ENCODE measurements around the gene CAP2.
"Not testable (repeated sequence)": the region's sequence is repeated elsewhere in the genome, so short reads cannot be mapped to it uniquely, and the experiment has no call there.

CAP2 gene

DNA sequence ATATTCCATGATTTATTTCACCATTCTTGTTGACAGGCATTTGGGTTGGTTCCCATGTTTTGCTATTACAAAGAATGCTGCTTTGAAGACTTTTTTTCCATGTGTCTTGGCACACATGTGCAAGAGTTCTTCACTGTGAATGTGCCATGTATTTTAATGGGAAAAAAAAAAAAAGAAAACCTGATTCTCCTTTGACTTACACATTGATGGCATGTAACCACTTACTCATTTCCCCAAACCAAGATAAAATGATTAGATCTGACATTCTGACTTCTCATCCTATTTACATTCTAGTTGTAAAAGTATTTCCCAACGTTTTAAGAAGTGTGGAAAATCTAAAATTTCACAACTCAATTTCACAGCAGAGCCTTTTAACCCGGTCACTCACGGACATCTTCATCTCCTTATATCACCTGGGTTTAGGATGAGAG lies 4.4 kb downstream of the CAP2 start:
- no peak for DNase-seq (ENCODE audit: low spot score)

DNA sequence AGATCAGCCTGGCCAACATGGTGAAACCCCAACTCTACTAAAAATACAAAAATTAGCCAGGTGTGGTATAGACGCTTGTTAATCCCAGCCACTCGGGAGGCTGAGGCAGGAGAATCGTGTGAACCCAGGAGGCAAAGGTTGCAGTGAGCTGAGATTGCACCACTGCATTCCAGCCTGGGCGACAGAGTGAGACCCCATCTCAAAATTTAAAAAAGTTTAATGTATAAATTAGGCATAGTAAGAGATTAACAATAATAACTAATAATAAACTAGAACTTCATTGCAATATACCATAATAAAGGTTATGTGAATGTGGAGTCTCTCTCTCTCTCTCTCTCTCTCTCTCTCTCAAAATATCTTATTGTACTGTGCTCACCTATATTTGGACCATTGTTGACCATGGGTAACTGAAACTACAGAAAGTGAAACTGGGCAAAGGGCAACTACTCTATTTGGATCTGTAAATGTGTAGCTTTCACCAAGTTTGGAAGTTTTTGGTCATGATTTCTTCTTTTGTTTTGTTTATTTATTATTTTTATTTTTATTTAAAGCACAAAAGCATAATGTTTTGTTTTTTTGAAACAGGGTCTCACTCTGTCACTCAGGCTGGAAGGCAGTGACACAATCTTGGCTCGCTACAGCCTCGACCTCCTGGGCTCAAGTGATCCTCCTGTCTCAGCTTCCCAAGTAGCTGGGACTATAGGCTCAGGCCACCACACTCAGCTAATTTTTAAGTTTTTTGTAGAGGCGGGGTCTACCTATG lies 12.0 kb downstream of the CAP2 start:
- DNase-seq (ENCODE audit: low spot score), result not testable (repeated sequence)

DNA sequence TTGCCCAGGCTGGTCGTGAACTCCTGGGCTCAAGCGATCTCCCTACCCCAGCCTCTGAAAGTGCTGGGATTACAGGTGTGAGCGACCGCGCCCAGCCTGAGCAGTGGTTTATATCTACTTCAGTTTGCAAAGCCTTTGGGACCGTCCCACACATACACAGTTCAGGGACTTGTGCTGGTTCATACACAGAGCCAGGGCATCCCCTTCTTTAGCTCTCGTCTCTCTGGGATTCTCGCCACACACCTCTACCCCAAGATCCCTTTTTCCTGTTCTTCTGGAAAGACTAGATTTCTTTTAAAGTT lies 12.5 kb downstream of the CAP2 start:
- DNase-seq (ENCODE audit: low spot score), result no peak

DNA sequence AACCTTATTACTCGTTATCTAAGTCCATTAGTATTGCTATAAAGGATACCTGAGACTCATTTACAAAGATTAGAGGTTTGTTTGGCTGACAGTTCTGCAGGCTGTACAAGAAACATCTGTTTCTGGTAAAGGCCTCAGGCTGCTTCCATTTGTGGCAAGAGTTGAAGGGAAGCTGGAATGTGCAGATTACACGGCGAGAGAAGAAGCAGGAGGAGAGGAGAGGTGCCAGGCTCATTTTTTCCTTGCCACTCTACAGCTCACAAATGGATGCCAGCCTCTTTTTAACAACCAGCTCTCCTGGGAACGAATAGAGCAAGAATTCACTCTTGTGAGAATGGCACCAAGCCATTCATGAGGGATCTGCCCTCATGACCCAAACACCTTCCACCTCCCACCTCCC lies 14.7 kb downstream of the CAP2 start:
- no peak for DNase-seq (ENCODE audit: low spot score)

DNA sequence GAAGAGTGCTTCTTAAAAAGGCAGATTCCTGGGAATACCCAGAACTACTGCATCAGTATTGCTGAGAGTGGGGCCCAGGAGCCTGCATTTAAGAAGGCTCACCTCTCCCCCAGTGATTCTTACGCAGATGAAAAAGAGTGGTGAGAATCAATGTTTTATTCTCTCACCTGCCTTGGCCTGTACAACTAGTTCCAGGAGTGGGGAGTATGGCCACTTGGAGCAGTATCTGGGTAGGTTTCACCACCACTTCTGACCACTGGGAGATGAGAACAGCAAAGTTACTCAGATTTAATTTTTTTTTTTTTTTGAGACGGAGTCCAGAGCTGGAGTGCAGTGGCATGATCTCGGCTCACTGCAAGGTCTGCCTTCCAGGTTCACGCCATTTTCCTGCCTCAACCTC lies 16.9 kb downstream of the CAP2 start:
- DNase-seq (ENCODE audit: low spot score), result no peak

DNA sequence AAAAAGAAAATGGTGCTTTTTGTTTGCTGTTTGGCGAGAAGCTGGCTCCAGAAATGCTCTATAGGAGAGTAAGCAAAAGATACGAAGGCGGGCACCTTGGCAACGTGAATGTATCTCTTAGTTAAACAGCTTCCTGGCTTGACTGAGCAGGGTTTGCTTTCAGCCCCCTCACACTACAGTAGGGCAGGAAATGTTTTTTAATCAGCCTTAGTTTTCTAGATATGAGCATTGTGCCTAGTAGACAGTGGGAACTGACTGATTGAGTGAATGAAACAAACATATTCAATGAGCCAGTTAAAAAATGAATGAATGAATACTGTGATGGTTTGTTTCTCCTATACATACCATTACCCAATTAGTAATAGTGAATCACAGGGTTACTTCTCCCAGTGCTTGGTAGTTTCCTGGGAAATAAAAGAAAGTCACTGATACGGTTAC lies 19.9 kb downstream of the CAP2 start:
- no peak for DNase-seq (ENCODE audit: low spot score)

DNA sequence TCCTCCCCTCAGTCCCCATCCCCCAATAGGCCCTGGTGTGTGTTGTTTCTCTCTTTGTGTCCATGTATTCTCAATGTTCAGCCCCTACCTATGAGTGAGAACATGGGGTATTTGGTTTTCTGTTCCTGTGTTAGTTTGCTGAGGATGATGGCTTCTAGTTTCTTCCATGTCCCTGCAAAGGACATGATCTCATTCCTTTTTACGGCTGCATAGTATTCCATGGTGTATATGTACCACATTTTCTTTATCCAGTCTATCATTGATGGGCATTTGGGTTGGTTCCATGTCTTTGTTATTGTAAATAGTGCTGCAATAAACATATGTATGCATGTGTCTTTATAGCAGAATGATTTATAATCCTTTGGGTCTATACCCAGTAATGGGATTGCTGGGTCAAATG lies 21.0 kb downstream of the CAP2 start:
- DNase-seq (ENCODE audit: low spot score), result not testable (repeated sequence)

DNA sequence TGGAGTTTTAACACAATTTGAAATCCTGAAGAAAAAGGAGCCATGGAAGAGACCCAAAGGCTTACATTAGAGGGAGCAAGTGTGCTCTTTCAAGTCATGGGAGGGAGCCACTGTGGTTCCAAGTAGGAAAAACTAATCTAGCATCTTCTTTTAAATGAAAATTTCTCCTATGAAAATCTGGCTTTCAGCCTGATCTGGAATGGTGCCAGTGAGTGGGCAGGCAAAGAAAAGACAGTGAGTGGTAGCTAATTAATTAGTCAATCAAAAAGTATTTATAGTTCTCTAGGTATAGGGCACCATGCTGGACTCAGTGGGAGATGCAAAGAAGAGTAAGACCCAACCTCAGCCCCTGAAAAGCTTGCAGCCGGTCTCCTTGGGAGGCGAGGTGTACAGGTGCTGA lies 21.9 kb downstream of the CAP2 start:
- no peak for DNase-seq (ENCODE audit: low spot score)

DNA sequence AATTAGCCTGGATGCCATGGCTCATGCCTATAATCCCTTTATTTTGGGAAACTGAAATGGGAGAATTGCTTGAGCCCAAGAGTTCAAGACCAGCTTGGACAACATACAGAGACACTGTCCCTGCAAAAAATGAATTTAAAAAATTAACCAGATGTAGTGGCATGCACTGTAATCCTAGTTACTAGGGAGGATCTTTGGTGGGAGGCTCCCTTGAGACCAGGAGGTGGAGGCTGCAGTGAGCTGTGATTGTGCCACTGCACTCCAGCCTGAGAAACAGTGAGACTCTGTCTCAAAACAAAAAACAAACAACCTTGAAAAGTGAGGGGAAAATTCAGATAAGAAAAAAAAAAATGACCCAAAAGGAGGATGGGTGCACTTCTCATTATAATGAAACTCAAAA lies 23.4 kb downstream of the CAP2 start:
- DNase-seq (ENCODE audit: low spot score), result no peak

DNA sequence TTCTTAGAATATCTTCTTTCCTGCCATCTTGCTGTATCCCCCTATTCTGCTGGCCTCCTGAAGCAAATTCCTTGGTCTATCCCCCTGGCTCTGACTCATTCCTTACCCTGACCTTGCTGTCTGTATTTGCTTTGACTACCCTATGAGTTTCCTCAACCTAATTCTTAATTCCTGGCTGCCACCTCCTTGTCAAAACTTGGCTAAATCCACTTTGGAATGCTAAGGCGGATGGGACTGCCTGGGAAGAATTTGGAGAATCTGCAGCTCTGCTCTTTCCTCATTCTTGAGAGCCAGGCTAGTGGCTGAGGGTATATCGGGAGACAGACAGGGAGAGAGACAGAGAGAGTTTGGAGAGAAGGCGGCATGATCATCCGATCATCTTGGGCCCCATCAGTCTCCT lies 24.4 kb downstream of the CAP2 start:
- DNase-seq (ENCODE audit: low spot score), result no peak

DNA sequence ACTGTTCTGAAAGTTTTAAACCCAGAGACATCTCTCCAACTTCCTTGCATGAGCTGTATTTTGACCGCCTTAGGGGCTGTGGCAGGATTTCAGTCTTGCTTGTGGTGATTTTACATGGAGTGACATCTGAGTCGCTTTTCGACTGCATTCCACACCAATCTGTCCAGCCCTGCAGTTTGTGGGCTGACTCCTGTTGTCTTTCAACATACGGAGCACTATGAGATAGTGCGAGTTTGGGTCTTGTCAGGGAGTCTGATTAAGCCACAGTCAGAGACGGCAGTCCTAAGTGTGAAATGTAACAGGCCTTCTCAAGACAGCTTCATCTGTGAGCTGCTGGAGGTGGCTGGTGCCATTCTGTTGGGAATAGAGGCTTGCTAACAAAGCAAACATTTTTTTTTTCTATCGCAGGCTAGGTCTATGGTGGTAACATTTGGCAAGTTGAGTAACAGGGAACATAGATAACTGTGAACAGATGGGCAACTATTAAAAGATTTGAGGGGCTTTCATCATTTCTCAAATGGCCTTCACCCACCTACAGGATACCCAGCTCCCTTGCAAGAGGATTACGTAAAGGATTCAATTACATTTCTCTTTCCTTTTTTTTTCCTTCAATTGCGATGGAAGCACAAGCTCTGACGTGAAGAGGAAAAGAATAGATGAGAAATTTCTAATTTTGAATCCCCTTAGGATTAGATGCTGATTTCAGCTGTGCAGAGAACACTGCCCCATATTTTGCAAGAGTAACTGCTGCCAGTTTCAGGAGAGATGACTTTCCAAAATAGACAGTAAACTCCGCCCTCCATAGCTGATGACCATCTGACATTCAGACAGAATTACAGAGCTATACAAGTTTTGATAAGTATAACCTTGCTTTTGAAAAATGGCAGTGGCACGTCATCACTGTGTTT lies 25.1 kb downstream of the CAP2 start:
- DNase-seq (ENCODE audit: low spot score), result no peak

DNA sequence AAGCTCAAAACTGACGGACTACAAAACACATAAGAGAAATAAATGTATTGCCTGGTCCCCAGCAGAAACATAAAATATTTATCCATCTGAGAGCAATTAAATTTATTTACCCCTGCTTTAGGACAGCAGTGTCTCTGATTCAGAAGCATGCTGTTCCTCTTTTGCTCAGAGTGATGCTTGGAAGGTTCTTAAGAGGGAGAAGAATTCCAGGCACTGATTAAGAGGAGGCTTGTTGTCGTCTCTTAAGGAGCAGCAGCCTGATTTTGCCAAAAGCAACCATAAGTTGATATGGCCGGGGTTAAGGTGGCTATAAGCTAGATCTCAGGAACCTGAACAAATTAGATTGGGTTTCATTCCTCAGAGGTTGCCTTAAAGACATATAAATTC lies 25.8 kb downstream of the CAP2 start:
- DNase-seq (ENCODE audit: low spot score), result no peak

DNA sequence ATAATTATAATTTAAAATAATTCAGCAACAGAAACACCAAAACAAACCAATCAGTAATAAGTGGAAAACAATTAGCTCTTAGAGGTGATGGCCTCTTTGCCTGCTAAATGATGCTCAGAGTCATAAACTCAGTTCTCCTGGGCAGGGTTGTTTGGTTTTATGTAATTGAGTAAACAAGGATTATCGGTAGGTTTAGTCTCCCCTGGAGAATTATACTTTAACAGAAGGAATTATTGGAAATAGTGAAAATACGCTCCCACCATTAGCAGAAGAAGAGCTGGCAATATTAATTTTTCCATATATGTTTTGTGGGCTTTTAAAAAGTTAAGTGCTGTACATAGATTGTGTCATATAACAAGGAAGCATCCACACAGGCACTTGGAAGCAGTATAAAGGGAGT lies 27.0 kb downstream of the CAP2 start:
- DNase-seq (ENCODE audit: low spot score), result no peak

DNA sequence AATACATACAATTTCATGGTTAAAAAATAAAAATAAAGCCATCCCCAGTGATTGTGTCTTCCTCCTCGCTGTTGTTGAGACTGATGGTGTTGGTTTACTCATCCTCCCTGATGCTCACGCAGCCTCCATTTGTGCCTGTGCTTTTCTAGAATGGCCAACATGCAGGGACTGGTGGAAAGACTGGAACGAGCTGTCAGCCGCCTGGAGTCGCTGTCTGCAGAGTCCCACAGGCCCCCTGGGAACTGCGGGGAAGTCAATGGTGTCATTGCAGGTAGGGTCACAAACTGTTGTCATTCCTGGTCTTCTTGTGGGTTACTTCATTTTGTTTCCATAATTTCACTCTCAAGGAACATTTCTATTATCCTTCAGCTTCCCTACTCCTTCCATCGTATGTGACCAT lies 28.0 kb downstream of the CAP2 start:
- DNase-seq (ENCODE audit: low spot score), result no peak

DNA sequence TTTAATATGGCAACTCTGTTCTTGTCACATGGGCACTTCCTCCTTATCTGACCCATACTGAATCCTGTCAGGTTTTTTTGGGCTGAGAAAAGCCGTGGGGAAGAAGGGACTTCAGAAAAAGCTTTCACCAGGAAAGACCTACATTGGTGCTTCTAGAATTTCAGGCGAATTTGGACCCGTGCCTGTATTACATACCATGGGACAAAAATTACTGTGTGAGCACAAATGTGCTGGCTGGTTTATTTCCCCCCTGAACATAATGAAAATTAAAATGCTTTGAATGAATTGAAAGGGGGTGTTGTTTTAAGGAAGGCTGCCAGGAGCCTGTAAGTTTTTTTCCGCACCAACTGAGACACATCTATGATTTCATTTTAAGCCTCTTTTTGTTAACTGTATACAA lies 29.6 kb downstream of the CAP2 start:
- no peak for DNase-seq (ENCODE audit: low spot score)

DNA sequence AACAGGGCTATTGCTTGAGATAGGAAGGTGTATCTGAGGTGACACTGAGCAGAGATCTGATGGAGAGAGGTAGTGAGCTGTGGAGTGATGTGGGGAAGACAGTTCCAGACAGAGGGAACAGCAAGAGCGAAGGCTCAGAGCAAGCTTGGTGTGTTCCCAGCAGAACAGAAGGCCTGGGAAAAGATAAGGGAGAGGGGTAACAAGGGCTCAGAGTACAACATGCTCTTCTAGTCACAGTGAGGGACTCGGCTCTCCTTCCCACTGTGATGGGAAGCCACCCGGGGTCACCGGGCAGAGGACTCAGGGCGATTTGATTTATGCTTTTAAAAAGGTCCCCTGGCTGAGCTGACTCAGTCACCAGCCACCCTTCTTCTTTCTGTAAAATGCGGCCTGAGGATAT lies 33.7 kb downstream of the CAP2 start:
- DNase-seq (ENCODE audit: low spot score), result no peak

DNA sequence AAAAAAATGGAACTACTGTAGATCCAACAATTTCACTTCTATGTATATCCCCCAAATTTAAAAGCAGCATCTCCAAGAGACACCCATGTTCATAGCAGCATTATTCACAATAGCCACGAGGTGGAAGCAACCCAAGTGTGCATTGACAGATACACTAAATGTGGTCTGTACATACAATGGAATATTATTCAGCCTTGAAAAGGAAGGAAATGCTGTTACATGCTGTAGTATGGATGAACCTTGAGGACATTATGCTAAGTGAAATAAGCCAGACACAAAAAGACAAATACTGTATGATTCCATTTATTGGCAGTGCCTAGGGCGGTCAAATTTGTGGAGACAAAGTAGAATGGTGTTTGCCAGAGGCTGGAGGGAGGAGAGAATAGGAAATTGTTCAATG lies 34.2 kb downstream of the CAP2 start:
- no peak for DNase-seq (ENCODE audit: low spot score)

DNA sequence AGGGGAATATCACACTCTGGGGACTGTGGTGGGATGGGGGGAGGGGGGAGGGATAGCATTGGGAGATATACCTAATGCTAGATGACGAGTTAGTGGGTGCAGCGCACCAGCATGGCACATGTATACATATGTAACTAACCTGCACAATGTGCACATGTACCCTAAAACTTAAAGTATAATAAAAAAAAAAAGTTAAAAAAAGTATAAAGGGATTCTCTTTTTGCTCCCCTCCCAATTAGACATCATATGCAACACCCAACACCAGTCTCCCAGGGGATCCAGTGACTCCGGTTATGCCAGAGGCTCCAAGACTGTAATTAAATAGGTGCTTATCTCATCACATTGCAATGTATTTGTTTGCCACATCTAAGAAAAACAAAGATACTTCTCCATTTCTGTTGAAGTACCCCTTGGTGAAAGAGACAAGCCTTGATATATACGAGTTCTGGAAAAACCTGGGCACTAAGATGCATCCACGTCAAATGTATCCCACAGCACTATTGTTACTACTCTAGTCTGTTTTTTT lies 35.3 kb downstream of the CAP2 start:
- DNase-seq (ENCODE audit: low spot score), result not testable (repeated sequence)

DNA sequence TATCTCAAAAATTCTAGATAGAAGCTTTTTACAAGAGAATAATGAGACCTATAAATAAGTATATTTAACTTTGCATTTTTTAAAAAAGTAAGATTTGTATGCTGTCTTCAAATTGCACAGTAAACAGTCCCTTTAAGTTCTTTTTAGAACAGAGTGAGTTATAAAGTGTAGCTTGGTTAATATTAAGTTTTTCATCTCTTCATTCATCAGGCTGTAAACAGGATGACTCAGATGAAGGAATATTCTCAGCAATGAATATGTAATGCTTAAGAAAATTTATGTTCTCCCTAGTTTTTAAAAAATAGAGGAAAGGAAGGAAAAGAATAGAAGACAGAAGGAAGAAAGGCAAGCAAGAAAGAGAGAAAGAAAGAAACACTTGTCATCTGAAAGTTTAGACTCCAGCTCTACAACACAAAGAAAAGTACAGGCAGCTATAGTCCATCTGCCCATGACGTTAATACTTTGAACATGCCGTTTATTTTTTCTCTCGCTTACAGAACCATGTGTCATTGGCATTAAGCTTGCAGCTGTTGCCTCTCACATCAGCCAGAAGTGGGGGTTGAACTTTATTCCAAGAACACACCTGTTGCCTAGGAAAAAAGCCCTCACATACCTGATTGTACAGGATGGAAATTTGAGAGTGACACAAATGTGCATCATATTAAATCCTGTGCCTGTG lies 36.1 kb downstream of the CAP2 start:
- no peak for DNase-seq (ENCODE audit: low spot score)

DNA sequence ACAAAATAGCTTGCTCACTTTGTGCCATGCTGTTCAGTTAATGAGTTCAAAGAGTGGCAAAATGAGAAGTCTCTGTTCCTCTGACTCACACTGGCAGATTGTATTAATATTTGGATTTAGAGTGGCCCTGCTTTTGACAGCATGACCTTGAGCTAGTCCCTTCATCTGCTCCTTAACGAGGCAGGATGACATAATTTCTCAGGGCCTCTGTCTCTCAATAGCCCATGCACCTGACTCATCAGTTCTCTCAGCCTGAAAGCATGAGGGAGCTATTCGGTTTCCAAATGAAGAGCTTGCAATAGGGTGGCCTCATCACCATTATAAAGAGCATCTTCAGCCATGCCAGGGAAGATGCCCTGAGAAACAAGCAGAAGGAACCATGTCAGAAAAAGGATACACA lies 38.2 kb downstream of the CAP2 start:
- no peak for DNase-seq (ENCODE audit: low spot score)

DNA sequence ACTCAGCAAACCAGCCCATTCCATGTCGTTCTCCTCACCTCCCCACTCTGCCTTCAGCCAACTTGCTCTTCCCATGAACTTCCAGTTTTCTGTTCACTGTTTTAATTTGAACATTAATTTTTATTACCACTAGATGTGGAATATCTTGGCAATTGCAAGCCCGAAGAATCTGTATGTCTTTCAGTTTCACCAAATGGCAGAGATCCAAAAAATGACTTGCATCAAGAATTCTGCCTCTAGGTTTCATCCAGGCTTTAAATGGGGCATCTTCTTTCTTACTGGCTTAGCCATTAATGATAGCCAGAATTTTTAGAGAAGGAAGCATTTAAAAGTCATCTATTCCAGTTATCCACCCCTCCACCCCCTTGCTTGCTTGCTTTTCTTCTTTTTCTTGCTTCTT lies 39.0 kb downstream of the CAP2 start:
- DNase-seq (ENCODE audit: low spot score), result no peak

DNA sequence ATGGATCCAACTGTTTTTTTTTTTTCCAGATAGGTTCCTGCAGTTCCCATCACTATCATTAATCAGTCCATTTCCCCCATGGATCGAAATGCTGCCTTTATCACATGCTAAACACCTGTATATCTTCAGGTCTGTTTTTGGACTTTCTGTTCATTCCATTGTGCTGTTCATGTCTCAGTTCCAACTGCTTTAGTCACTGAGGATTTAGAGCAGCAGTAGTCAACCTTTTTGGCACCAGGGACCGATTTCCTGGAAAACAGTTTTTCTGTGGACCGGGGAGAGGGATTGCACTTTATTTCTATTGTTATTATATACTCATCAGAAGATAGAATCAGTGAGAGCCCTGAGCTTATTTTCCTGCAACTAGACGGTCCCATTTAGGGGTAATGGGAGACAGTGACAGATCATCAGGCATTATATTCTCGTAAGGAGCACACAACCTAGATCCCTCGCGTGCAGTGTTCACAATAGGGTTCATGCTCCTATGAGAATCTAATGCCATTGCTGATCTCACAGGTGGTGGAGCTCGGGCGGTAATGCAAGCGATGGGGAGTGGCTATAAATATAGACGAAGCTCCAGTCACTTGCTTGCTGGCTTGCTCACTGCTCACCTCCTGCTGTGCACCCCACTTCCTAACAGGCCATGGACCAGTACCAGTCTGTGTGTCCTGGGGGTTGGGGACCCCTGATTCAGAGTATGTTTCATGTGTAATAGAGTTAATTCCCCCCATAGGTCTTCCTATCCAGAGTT lies 46.0 kb downstream of the CAP2 start:
- DNase-seq (ENCODE audit: low spot score), result no peak
